Stimulated activated CD4-positive, alpha-beta T cell treated with anti-CD3 and anti-CD28 coated beads, Interleukin-12 subunit alpha, Interleukin-12 subunit beta, amount 100 ng/mL, for 24 hours (primary cell): ENCODE measurements around the gene SMYD3.

Experiments
- DNase-seq, 2 experiments: peaks; one replicate each; pipeline ENCODE4 v3.0.0-alpha.2; 2020; ENCODE audit warnings: low read depth in 2 of 2

Gene SMYD3

DNA sequence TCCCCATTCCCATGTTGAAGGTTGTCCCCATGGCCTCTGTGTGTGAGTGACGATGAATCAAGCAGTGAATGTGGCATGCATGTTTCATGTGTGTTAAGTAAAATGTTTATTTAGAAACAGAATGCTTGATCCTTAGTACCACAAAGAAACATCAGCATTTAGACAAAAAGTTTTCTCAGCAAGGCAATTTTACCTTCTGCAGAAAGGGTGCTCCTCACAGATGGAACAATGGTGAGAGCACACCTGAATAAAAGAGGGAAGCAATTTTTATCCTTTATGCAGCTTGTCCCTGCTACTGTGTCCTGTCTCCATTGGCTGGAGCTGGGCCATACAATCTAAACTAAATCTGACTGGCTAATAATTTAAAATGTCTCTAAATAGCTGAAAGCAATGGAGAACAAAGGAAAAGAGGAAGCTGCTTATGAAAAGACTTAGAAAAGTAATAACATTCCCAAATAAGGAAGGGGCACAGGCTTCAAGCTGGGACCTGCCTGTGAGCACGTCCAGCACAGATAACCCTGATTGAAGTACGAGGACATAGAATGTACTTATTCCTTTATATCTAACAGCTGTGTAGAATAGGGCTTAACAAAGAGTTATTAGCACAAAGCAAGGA is 8.4 kb upstream of the SMYD3 start:
- no peak for DNase-seq

DNA sequence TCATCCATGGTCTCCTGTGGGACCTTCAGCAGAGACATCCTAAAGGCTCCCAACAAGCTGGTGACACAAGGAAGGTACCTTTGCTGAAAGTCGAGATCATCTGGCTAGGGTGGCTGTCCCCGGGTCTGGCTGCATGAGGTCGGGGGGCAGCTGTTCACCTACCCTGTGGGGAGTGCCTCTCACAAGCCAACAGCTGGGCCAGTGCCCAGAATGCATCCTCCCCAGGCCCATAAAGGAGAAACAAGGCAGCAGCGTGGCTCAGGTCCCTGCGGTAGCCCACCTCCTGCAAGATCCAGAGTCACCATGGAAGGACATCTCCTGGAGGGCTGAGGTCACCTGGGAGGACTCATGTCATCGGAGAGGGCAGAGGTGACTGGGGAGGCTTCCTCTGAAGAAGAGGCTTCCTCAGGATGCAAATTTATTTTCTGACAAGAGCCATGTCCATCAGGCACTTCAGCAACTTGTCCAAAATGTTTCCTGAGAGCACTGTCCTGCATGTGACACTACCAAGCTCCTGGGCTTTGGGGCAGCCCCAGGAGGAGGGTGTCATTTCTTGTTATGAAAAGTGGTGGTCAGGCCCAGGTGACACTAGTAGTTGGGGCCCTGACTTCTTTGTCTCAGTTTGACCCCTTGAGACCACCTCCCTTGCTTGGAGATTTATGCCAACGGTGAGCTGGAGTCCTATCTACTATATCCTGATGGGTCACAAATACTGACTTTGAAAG is 6.7 kb upstream of the SMYD3 start:
- DNase-seq: no peak

DNA sequence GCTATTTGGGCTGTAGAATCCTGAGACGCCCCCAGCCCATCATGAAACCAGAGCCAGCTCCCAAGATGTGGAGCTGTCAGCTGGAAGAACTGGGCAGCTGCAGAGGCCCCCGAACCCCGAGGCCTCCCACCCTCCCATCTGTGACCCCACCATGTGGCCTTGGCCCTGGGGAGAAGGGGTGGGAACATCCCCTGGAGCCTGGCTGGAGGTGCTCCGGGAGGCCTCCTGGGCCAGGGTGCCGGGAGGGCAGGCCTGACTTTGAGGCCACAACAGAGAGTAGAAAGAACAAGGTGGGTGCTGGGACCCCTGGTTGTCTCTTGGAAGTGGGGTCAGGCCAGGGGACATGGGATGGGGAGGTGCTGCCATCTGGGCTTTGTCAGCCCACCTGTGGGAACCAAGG is 6.0 kb upstream of the SMYD3 start:
- DNase-seq: no peak

DNA sequence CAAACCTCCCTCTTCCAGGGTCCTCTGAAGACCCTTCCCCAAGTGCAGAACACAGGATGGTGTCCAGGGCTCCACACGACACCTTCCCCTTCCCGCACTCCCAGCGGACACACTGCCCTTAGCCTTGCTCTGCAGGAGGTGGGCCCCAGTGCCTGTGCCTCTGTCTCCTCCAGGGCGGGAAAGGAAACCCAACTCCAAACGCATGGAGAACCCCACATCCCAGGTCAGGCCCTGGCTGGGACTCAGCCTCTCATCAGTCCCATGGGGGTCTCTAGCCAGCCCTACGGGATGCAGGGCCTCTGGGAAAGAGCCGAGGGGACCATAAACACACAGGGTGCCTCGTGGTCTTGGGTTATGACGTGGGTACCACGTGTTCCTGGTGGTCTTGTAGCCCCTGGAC is 5.6 kb upstream of the SMYD3 start:
- no peak for DNase-seq

DNA sequence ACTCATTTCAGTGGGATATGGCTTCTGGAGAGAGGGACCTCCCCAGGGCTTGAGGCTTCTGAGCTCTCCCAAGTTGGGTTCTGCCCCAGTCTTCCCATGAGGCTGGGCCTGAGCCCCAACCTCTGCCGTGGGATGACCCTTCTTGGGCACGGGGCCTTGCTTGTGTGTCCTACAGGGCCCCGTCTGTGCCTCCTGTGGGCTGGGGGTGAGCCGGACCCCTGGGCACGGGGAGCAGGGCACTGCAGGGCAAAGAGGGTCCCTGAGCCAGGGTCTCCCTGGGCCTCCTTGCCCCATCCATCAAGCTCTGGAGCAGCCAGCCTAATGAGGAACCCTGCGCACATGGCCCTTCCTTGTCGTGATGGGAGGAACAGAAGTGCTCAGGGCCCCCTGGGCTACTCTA is 5.2 kb upstream of the SMYD3 start:
- no peak for DNase-seq

DNA sequence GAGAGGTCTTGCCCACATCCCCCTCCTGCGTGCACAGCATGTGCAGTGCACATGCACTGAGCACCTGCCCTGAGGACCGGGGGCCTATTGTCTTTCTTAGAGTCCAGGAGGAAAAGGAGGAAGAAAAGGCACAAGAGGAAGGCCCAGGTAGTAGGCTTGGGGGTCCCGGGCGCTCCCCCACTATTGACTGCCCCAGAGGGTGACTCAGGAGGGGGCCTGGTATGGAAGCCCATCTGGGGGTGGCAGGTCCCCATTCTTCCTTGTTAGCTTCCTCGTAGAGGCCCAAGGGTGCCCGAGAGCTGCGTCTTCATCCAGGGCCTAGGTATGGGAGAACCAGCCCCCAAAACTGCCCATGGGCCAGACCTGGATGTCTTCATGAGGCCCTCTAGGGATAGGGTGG is 4.1 kb upstream of the SMYD3 start:
- DNase-seq: no peak

DNA sequence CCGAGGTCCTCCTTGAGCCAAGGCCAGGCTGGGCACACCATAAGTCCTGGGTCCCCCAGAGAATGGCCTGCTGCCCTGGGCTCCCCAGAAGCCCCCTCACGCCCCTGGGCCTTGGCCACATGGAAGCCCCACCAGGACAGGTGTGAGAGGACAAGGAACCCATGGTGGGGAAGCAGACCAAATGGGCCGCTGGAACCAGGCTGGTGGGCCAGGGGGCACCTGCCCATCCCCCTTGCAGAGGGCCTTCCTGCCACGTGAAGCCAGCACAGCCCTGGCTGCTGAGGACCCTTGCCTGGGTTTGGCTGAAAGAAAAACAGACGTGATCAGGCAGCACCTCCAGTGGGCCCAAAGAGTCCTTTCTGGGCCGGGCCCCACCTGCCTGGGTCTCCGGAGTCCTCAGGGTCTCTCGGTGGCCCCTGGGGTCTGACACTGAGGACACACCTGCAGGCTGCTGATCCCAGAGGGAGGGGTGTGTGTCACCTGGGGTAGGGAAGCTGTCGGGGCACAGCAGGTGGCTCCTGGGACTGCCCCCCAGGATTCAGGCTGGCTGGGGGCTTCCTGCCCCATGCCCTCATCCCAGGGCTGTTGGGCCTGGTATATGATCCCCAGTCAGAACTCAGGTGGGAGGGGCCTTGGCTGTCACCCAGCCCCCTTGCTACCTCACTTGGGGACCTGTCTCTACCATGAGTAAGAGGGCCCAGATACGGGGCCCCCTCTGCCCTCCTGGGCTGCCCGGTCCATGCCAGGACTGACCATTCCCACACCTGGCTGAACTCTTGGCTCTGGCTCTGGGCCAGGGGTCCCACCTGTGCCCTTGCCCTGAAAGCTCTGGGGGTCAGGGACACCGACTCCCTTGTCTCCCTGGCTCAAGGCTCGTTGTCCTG is 3.3 kb upstream of the SMYD3 start:
- no peak for DNase-seq

DNA sequence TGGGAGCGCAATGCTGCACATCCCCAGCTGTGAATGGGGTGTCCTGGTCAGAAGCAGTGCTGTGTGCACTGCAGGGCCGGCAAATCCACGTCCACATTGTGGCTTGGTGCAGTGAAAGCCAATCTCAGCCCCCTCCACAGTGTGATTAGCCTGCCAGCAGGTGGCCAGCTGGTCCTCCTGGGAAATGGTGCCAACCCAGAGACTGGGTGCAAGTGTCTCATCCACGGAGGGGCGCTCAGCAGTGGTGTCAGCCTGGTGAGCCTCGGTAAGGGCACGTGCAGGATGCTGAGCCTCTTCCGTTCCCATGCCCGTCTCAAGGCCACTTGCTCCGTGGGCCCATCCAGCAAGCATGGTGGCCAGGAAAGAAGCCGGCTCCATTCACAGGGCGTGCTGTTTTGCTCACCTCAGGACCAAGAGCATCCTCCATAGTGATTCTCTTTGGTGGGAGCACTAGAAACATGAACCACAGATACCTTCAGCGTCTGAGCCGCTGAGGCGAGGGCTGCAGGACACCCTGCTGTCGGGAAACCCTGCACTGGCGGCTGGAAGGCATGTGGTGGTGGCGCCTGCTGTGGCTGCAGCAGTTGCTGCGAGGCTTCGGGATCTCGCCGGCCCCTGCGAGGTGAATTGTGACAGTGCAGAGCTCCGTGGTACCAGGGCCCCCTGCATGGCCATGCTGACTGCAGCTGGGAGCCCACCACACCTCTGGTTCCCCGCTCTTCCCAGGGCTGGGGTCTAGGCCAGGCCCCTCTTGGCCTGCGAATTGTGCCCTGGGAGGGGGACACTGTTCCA is 2.0 kb upstream of the SMYD3 start:
- no peak for DNase-seq

DNA sequence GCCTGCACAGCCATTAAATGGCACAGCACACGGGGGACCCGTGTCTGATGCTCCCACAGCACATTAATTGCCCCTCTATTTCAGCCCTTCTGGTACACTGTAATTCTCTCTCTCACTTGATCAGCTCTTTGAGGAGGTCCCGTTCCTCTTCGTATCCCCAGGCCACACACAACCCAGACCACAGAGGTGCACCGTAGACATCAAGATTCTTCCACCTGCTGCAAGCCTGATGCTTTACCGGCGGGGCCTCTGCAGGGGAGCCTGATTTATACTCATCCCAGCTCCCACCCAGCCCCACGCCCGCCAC is 759 bp downstream of the SMYD3 start:
- DNase-seq: no peak

DNA sequence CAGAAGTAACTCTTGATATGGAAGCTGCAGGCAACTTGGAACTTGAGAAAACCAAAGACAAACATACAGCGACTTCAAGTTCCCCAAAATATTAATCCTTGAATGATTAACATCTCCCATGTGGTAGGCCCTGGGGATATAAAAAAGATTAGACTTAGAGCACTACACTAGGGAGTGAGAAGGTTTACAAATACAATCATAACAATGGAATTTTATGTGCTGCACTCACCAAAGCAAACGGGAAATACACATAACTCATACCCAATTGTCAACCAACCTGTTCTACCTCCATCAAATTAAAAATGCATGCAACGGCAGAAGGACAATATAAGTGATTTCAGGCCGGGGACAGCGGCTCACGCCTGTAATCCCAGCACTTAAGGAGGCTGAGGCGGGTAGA is 3.7 kb downstream of the SMYD3 start:
- no peak for DNase-seq

DNA sequence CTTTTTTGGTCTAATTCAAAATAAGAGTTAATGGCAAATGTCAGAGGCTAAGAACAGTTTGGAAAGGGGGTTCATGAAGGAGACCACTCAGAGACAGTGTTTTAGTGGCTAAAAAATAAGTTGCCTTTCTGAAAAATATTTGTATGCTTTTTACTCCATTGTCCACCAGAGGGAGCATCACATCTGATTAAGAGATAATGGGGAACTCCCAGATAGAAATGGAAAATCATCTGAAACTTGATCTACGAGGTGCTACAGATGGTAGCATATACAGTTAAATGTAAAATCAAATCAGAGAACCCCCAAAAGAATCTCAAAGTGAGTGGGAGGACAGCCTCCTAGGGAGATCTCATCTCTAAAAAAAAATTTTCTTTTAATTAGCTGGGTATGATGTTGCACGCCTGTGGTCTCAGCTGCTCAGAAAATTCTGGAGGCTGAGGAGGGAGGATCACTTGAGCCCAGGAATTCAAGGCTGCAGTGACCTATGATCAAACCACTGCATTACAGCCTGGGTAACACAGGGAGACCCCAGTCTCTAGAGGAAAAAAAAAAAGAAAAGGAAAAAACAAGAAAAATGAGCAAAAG is 9.7 kb downstream of the SMYD3 start:
- no peak for DNase-seq

DNA sequence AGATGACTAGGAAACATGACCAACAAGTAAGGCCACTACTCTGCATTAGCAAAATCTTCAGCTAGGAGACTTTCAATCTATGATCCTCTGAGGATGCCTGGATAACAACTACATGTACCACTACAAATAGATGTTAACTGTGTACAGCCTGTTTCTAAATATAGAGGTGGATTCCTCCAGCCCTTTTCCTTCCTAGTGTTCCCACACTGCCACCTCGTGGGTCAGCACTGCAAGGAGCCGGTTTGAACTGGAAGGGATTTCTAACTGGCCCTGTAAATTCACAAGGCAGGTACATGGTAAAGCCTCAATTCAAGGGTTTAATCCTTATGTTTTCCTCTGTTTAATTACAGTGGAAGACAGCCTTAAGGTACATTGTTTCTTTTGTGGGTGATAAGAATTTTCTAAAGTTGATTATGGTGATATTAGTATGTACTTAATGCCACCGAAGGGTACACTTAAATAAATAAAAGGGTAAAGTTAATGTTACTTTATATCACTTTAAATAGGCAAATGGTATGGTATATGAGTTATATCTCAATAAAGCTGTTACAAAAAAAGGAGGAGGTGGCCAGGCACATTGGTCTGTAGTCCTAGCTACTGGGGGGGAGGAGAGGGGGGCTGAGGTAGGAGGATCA is 14.4 kb downstream of the SMYD3 start:
- peak in 1 of 2 experiments; percentile 38 for DNase-seq

DNA sequence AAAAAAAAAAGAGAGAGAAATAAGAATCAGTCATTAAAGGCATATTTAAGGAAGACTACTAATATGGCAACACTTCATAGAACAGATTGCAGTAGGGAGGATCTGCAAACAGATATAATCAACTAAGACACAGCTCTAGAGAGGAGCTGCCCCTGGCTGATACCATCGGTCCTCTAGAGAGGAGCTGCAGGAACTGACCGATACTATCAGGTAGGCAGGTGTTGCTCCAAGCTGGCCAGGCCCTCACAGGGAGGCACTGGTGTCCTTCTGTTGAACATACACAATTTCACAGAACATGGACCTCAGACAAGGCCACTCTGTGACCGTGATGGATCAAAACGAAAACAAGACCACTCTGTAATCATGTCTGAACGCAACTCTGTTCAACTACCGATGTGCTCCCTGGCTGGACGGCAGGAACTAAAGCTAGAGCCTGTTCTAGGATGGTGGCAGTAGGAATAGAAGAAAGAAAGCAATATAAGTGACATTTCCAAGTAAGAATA is 15.5 kb downstream of the SMYD3 start:
- DNase-seq: no peak

DNA sequence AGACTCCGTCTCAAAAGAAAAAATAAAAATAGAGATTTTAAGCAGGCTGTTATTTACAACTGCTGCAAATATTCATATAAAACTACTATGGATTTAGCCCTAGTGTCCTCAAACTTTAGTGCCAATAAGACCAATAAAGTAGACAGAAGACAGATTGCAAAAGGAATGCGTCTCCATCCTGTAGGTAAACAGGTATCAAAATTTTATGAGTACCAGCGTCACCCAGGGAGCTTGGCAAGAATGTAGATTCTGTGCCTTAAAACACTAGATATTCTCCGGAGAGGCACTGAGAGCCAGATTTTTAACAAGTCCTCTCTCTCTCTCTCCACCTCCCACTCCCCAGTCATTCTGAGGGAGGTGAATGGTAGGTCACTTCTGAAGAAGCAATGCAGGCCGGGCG is 18.4 kb downstream of the SMYD3 start:
- DNase-seq: no peak

DNA sequence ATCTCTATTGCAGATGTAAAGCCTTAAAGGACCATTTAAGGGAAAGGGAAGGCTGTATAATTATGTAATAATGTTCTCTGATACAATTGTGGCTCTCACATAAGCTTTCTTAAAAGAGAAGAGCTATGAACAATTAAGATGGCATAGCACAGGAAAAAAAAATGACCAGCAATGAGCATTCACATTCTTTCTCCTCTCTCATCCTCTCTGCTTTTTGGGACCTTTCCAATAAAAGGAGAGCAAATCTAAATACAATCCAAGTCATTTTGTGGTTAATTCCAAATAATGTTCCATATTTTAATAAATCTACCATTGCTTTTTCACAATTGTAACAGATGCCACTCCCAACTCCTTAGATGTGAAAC is 23.5 kb downstream of the SMYD3 start:
- DNase-seq: no peak

DNA sequence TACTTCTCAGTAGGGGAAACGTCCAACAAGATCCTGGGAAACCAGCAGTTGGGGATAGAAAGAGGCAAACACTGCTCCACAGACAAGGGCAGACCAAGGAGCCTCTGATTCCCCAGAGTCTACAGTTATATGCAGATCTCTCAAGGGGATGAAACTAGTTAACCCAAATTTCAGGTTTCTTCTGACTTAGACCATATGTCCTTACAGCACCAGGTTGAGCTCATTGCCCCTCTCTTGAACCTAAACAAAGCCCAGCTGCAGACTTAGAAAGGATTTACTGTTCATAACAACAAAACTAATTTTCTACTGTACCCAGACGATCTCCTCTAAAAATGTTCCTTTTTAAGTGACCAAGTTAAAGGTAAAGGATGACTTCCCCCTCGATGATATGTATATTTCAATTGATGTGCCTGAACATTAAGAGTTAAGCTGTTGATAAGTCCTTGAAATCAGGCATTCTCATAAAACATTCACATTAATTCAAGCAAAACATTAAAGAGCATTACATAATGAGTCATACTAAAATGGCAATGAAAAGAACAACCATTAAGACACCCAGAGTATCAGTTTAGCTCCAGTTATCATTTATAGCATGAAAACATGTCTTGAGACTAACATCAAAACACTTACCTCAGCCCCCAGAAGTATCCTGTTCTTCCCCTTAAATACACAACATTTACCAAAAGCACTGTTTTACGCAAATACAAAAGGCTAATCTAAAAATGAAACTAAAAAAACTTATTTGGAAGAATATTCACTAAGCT is 24.1 kb downstream of the SMYD3 start:
- DNase-seq: no peak

DNA sequence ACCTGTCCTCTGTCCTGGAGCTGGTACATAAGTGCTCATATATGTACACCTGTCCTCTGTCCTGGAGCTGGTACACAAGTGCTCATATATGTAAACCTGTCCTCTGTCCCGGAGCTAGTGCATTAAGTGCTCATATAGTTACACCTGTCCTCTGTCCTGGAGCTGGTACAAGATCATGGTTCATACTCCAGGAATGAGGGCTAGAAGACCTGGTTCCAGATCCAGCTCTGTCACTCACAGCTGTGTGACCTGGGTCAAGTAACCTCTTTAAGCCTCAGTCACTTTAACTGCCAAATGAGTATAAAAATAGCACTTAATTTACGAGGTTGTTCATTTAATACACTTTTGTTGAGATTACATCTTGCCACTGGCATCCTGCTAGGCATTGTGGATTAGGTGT is 28.0 kb downstream of the SMYD3 start:
- no peak for DNase-seq

DNA sequence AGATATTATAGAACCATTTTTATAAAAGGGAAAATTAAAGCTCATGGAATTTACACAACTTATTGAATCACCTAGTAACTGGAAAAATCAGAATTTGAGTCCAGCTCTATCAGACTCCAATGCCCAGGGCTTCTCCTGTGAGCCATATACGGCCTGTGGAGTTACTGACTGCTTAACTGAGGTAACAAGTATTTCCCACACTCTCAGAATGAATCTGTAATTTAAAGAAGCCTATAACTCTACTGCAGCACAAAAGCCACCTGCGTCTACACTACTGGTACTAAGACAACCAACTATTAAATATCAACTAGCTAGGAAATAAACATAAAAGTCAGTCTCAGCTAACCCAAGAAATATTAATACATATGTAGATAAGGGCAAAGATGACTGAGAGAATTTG is 29.4 kb downstream of the SMYD3 start:
- no peak for DNase-seq

DNA sequence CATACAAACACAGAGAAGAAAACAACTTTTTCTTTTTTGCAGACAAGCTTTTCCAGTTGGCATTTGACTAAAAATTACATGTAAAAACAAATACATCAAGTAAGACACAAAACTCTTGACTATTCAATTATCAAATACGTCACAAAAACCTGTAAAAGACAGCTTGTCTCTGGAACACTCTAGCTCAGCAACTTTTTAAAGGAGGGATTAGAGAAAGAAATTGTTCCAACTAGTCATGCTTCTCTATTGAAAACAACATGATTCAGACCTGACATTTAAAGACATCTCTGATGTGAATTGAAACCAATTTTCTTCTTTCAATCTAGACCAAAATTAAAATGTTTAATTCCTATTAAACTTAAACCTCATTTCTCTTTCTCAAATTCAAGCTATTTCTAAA is 30.3 kb downstream of the SMYD3 start:
- no peak for DNase-seq

DNA sequence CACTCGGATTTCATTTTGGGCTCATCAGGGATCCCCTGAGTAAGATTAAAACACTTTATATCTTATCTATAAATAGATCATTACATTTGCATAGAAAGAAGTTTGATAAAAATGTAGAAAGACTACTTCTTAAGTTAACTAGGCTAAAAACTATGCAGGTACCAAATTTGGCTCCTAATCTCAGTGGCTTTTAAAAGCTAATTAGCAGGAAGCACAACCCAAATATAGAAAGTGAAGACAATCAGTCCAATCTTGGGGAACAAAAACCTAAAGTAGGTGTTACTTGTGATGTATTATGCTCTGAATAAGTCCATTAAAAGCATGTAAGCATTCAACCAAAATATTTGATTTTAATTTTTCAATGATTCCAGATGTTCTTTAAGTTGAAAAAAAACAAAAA is 35.4 kb downstream of the SMYD3 start:
- DNase-seq: no peak

DNA sequence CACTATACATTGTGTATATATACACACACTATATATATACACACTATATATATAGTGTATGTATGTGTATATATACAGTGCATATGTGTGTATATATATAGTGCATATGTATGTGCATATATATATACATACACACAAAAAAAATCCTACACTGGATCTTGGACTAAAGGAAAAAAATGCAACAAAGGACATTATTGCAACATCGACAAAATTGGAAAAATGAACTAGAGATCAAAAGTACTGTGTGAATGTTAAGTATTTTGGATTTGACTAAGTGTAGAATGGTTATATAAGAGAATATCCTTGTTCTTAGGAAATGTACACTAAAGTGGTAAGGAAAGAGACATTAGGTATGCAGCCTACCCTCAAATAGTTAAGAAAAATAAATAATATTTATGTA is 36.5 kb downstream of the SMYD3 start:
- no peak for DNase-seq
